K562 (cell line): ENCODE measurements around the gene E2F1. TPM values are rescaled to one million over a fixed set of nuclear protein-coding genes. Genes with fewer than 3 reads are reported as not detected.

ENCODE experiments used
- ATAC-seq: fragments of 200-7000 bp; cut with Tn5 transposase; 3 replicates; pipeline ENCODE4 v1.9.1; 2020; ENCODE audit warnings: moderate library complexity
- BruUV-seq: library from RNA; stranded (reverse); fragments of 400-500 nt; replicated peaks from 2 replicates; lab custom pipeline; 2021; lab: Mats Ljungman, UMichigan
- CTCF ChIA-PET: fragments of 300-600 bp; formaldehyde crosslinking; extraction: SDS; loops from one replicate; lab custom pipeline; 2021; ENCODE audit warnings: low intra/inter-chr PET ratio; lab: Yijun Ruan, JAX
- POLR2A ChIA-PET: fragments of 300-600, 350-650 bp; sonication (Branson Sonifier 250); formaldehyde crosslinking; extraction: SDS; loops from one replicate; lab custom pipeline; 2021; ENCODE audit warnings: antibody characterized with exemption, inconsistent platforms; lab: Yijun Ruan, JAX
- DNase-seq, 4 experiments: peaks; one replicate each; pipeline versions ENCODE4 v3.0.0 to v3.0.0-alpha.2; 2011 to 2018; ENCODE audit warnings: low spot score in 3 of 4, mixed read lengths in 3 of 4; ENCODE audit errors: extremely low read depth in 1 of 4
- FAIRE-seq: peaks from 2 replicates; lab custom pipeline; 2011; peaks lifted over from hg19 to GRCh38; lab: Jason Lieb, UNC
- H2AFZ ChIP-seq: 2 replicates; pipeline ENCODE4 v1.6.0; 2011; ENCODE audit warnings: low read depth, low read length, control low read depth, inconsistent platforms
- H3K27ac ChIP-seq: fragments of 200-600 bp; 3 replicates; pipeline ENCODE4 v1.8.0; 2011; ENCODE audit warnings: low read depth, mild to moderate bottlenecking, control low read depth, inconsistent platforms, low read length, moderate library complexity, mixed read lengths; ENCODE audit errors: extremely low read depth
- H3K27me3 ChIP-seq, 2 experiments: fragments of 300-600 bp in 1 of 2; 2 replicates in 1 of 2; 3 replicates in 1 of 2; pipeline versions ENCODE4 v1.6.0 to v1.8.0; 2011; ENCODE audit warnings: inconsistent platforms in 2 of 2, low read length in 2 of 2, mild to moderate bottlenecking in 1 of 2, mixed read lengths in 1 of 2, moderate library complexity in 1 of 2; ENCODE audit not compliant: control insufficient read depth in 2 of 2, insufficient read depth in 2 of 2
- H3K36me3 ChIP-seq: fragments of 300-600 bp; 3 replicates; pipeline ENCODE4 v1.8.0; 2011; ENCODE audit warnings: mild to moderate bottlenecking, low read length, inconsistent platforms; ENCODE audit not compliant: control insufficient read depth, insufficient read depth
- H3K4me1 ChIP-seq, 2 experiments: fragments of 200-600 bp in 1 of 2; replicated peaks in 1 of 2; 2 replicates in 1 of 2; 3 replicates in 1 of 2; pipeline versions ENCODE4 v1.5.1 to v1.8.0; 2011; ENCODE audit warnings: inconsistent platforms in 2 of 2, low read length in 2 of 2, mild to moderate bottlenecking in 1 of 2, mixed read lengths in 1 of 2, moderate library complexity in 1 of 2; ENCODE audit not compliant: control insufficient read depth in 2 of 2, insufficient read depth in 2 of 2
- H3K4me2 ChIP-seq: 2 replicates; pipeline ENCODE4 v1.6.1; 2011; ENCODE audit warnings: low read length, control low read depth, inconsistent platforms, mixed read lengths; ENCODE audit not compliant: insufficient read depth
- H3K4me3 ChIP-seq: fragments of 200-600 bp; sonication (generic), shearing (Covaris generic); 2 replicates; pipeline ENCODE4 v1.5.1; 2016; ENCODE audit warnings: control low read depth, inconsistent platforms
- H3K79me2 ChIP-seq: fragments of 200-600 bp; 3 replicates; pipeline ENCODE4 v1.8.0; 2011; ENCODE audit warnings: low read length, inconsistent platforms; ENCODE audit not compliant: control insufficient read depth, insufficient read depth
- H3K9ac ChIP-seq, 2 experiments: 2 replicates each; pipeline versions ENCODE4 v1.6.0 to v1.6.1; 2011; ENCODE audit warnings: low read depth in 2 of 2, low read length in 2 of 2, control low read depth in 1 of 2, inconsistent platforms in 1 of 2, mild to moderate bottlenecking in 1 of 2, mixed read lengths in 1 of 2; ENCODE audit not compliant: insufficient read depth in 1 of 2
- H3K9me1 ChIP-seq: one replicate; pipeline ENCODE4 v1.6.0; 2011; ENCODE audit warnings: inconsistent platforms, mild to moderate bottlenecking, low read length, moderate library complexity; ENCODE audit not compliant: control insufficient read depth, insufficient read depth
- H3K9me3 ChIP-seq: replicated peaks from 2 replicates; pipeline ENCODE4 v1.5.1; 2011; ENCODE audit warnings: low read depth, low read length, inconsistent platforms; ENCODE audit not compliant: control insufficient read depth, insufficient read depth
- H4K20me1 ChIP-seq: replicated peaks from 2 replicates; pipeline ENCODE4 v1.6.1; 2011; ENCODE audit warnings: low read length, inconsistent platforms, mixed read lengths; ENCODE audit not compliant: control insufficient read depth, insufficient read depth
- CHD1 ChIP-seq: fragments of 200-600 bp; sonication (generic); IDR thresholded peaks from one replicate; pipeline ENCODE4 v1.6.1; 2012; ENCODE audit warnings: mild to moderate bottlenecking, moderate library complexity, low read length, inconsistent platforms
- GABPA ChIP-seq: fragments of 200-800 bp; sonication (Bioruptor generic); conservative IDR thresholded peaks from 2 replicates; pipeline ENCODE4 v1.6.1; 2016; ENCODE audit warnings: low read depth, missing genetic modification characterization, missing compliant biosample characterization
- NUFIP1 ChIP-seq: fragments of 450-650 bp; IDR thresholded peaks from 2 replicates; pipeline ENCODE4 v1.6.1; 2018; ENCODE audit not compliant: partially characterized antibody
- POLR2G ChIP-seq: fragments of 200-400 bp; formaldehyde crosslinking; IDR thresholded peaks from 2 replicates; pipeline ENCODE4 v1.6.1; 2017; ENCODE audit warnings: low read depth, mild to moderate bottlenecking, antibody characterized with exemption, low read length, moderate library complexity
- RBFOX2 ChIP-seq: fragments of 200-400 bp; formaldehyde crosslinking; IDR thresholded peaks from 2 replicates; pipeline ENCODE4 v1.6.1; 2017; ENCODE audit warnings: low read depth, mild to moderate bottlenecking, low read length, moderate library complexity
- TEAD1 ChIP-seq, 2 experiments: fragments of 450-650 bp in 1 of 2; sonication (generic) in 1 of 2; formaldehyde crosslinking; IDR thresholded peaks; 2 replicates each; pipeline versions ENCODE4 v1.4.0 to v1.8.0; 2020 to 2022; ENCODE audit warnings: mild to moderate bottlenecking in 2 of 2, missing genetic modification reagents in 1 of 2
- ZEB2 ChIP-seq: fragments of 450-650 bp; IDR thresholded peaks from 2 replicates; pipeline ENCODE4 v1.6.1; 2016
- ZNF431 ChIP-seq: sonication (generic); formaldehyde crosslinking; IDR thresholded peaks from 2 replicates; pipeline ENCODE4 v1.8.0; 2022; ENCODE audit warnings: mild to moderate bottlenecking, missing genetic modification reagents
- WGBS: fragments of 100-300 bp; shearing (Covaris generic); methylation state at CpG from one replicate; pipeline ENCODE4 v1.1.6; 2016; ENCODE audit warnings: low coverage, mixed read lengths; ENCODE audit not compliant: insufficient coverage; ENCODE audit errors: missing lambda C conversion rate; 5-methylcytosine and 5-hydroxymethylcytosine counted together
- in situ Hi-C: fragments of 300-500 bp; cut with MboI; formaldehyde crosslinking; loops from 4 replicates; pipeline ENCODE4 v1.15.0; 2018; ENCODE audit warnings: inconsistent platforms, mixed read lengths
- intact Hi-C: fragments of 100-400 bp; cut with micrococcal nuclease; formaldehyde crosslinking; loops from 2 replicates; pipeline ENCODE4 v1.14.2; 2022
- polyA plus RNA-seq, 8 experiments: library from polyadenylated mRNA; depleted of rRNA in 4 of 8; stranded (reverse) in 5 of 8; unstranded in 3 of 8; fragments of >200 nt; fragmentation: Nextera tagmentation in 2 of 8; fragmentation: Illumina TruSeq in 1 of 8; extraction: Ambion mirVana in 2 of 8; extraction: Trizol in 1 of 8; gene quantifications; 2 replicates each; pipeline versions ENCODE4 v1.2.1 to v1.2.3, GENCODE V29; 2011 to 2014; ENCODE audit warnings: inconsistent platforms in 1 of 8, missing spikeins in 1 of 8
- total RNA-seq, 7 experiments: library from RNA; depleted of rRNA in 6 of 7; stranded (reverse); fragments of >200 nt in 6 of 7; fragmentation: Illumina TruSeq in 2 of 7; extraction: Trizol in 2 of 7; gene quantifications; 2 replicates each; pipeline versions ENCODE4 v1.2.1 to v1.2.3, GENCODE V29; 2011 to 2021; ENCODE audit warnings: low replicate concordance in 1 of 7
- TF ChIP-seq, protein P1 (sequence below): sonication (generic); formaldehyde crosslinking; IDR thresholded peaks from 2 replicates; pipeline ENCODE4 v1.8.1; 2023; ENCODE audit warnings: mild to moderate bottlenecking, missing genetic modification reagents
- TF ChIP-seq, protein P2 (sequence below): sonication (generic); formaldehyde crosslinking; IDR thresholded peaks from 2 replicates; pipeline ENCODE4 v1.9.0; 2022; ENCODE audit warnings: mild to moderate bottlenecking, missing genetic modification reagents

Gene E2F1
- total and polyA plus RNA-seq, 9 of the 15 experiments (the other 6 are each of a cell fraction or from before 2014, with no cell fraction given) = 0.14 to 30.6 (median 13.1) TPM

DNA sequence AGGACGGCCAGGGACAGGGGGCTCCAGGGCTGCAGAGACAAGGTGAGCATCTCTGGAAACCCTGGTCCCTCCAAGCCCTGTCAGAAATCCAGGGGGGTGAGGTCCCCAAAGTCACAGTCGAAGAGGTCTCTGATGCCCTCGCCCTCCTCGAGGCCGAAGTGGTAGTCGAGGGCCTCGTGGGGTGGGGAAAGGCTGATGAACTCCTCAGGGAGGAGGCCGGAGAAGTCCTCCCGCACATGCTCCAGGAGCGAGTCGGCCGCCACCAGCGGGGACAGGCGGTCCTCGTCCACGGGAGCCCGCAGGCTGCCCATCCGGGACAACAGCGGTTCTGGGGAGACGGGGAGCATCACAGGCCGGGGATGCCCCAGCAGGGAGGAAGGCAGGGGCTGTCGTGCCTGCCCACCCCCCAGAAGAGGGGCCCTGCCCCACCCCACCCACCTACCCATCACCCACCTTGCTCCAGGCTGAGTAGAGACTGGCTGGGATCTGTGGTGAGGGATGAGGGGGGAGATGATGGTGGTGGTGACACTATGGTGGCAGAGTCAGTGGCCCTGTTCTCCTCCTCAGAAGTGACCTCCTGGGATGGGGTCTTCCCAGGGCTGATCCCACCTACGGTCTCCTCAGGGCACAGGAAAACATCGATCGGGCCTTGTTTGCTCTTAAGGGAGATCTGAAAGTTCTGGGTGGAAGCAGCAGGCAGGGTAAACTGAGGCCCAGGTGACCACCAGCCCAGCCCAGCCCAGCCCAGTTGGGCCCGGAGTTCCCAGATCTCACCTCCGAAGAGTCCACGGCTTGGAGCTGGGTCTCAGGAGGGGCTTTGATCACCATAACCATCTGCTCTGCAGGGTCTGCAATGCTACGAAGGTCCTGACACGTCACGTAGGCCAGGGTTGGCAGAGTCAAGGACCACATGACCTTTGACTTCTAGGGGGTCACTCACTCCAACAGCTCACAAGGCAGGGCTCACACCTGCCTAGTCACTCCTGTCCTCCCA, 9.2 kb downstream of the E2F1 start:
- no peak overlapping the region for H3K27ac ChIP-seq
- H3K4me1 ChIP-seq = peaks cover 17 to 56% of the 10 kb centered on the region in 2 experiments

More for the DNA sequence above, 9.2 kb downstream of the E2F1 start:
- in situ Hi-C loops (no loop called here), intact Hi-C loops (no loop called here)
- DNase-seq (peak in 1 of 4 experiments; percentile 6), FAIRE-seq (no peak), ATAC-seq (no peak)
- H3K36me3 ChIP-seq = peaks cover 56% of the 10 kb centered on the region
- WGBS = 92% methylated on average over 14 of the region's 31 CpGs
- no peak for TF ChIP-seq ZEB2
- no peak for TF ChIP-seq ZNF431
- no peak for TF ChIP-seq NUFIP1
- TF ChIP-seq, protein P1, sequence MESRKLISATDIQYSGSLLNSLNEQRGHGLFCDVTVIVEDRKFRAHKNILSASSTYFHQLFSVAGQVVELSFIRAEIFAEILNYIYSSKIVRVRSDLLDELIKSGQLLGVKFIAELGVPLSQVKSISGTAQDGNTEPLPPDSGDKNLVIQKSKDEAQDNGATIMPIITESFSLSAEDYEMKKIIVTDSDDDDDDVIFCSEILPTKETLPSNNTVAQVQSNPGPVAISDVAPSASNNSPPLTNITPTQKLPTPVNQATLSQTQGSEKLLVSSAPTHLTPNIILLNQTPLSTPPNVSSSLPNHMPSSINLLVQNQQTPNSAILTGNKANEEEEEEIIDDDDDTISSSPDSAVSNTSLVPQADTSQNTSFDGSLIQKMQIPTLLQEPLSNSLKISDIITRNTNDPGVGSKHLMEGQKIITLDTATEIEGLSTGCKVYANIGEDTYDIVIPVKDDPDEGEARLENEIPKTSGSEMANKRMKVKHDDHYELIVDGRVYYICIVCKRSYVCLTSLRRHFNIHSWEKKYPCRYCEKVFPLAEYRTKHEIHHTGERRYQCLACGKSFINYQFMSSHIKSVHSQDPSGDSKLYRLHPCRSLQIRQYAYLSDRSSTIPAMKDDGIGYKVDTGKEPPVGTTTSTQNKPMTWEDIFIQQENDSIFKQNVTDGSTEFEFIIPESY = peak; percentile 93
- peak; percentile 39; the same call in 1 of the 2 replicates for TF ChIP-seq POLR2G
- peak; percentile 39 for TF ChIP-seq RBFOX2
- no peak for TF ChIP-seq TEAD1 (CRISPR knock-in tag; IDR thresholded peaks at IDR 0.05)
- no peak for TF ChIP-seq CHD1
- TF ChIP-seq, protein P2, sequence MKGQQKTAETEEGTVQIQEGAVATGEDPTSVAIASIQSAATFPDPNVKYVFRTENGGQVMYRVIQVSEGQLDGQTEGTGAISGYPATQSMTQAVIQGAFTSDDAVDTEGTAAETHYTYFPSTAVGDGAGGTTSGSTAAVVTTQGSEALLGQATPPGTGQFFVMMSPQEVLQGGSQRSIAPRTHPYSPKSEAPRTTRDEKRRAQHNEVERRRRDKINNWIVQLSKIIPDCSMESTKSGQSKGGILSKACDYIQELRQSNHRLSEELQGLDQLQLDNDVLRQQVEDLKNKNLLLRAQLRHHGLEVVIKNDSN (CRISPR knock-in tag) = no peak
- TF ChIP-seq GABPA = no peak
- no TSS peak for BruUV-seq
- H4K20me1 ChIP-seq = peaks cover 17% of the 10 kb centered on the region; the same call in 1 of the 2 replicates
- no peak overlapping the region for H3K9ac ChIP-seq
- peaks cover 27% of the 10 kb centered on the region for H3K79me2 ChIP-seq
- CTCF ChIA-PET = no interaction called here
- H3K4me3 ChIP-seq = no peak overlapping the region
- no peak overlapping the region for H2AFZ ChIP-seq
- peaks cover 3% of the 10 kb centered on the region for H3K9me1 ChIP-seq
- no peak overlapping the region for H3K4me2 ChIP-seq
- H3K9me3 ChIP-seq = no peaks in the 10 kb centered on the region
- POLR2A ChIA-PET = interaction anchor here (0.6 to 2.5 kb wide), 3 partner anchors 8 to 1197 kb away, joined by 4 to 15 read pairs (median 4); no protein-coding TSS in a partner anchor
- H3K27me3 ChIP-seq = no peaks in the 10 kb centered on the region
